Ishikawa (cell line): ENCODE data around the gene BTG1.

Experiments used
- CEBPB ChIP-seq: IDR thresholded peaks from 2 replicates; pipeline ENCODE4 v1.6.1; 2012
- CREB1 ChIP-seq: IDR thresholded peaks from 2 replicates; pipeline ENCODE4 v1.6.1; 2012; ENCODE audit warnings: low read depth
- EGR1 ChIP-seq: IDR thresholded peaks from 2 replicates; pipeline ENCODE4 v1.6.1; 2012
- EP300 ChIP-seq: IDR thresholded peaks from 2 replicates; pipeline ENCODE4 v1.6.1; 2012; ENCODE audit warnings: borderline replicate concordance
- NFIC ChIP-seq: IDR thresholded peaks from 2 replicates; pipeline ENCODE4 v1.6.1; 2012
- RAD21 ChIP-seq: IDR thresholded peaks from 2 replicates; pipeline ENCODE4 v1.6.1; 2012; ENCODE audit warnings: low read depth
- REST ChIP-seq: IDR thresholded peaks from 2 replicates; pipeline ENCODE4 v1.6.1; 2012; ENCODE audit warnings: low read depth, mild to moderate bottlenecking
- TAF1 ChIP-seq: IDR thresholded peaks from 2 replicates; pipeline ENCODE4 v1.6.1; 2012; ENCODE audit warnings: low read depth, mild to moderate bottlenecking
- TCF12 ChIP-seq: IDR thresholded peaks from 2 replicates; pipeline ENCODE4 v1.6.1; 2012; ENCODE audit warnings: low read depth
- TEAD4 ChIP-seq: IDR thresholded peaks from 2 replicates; pipeline ENCODE4 v1.6.1; 2012
- USF1 ChIP-seq: IDR thresholded peaks from 2 replicates; pipeline ENCODE4 v1.6.1; 2012
- YY1 ChIP-seq: IDR thresholded peaks from 2 replicates; pipeline ENCODE4 v1.6.1; 2012; ENCODE audit warnings: low read depth

- no peak for TF ChIP-seq TCF12
- TF ChIP-seq REST: no peak
- no peak for TF ChIP-seq YY1
- TF ChIP-seq USF1: no peak
- TF ChIP-seq EP300: no peak
- TF ChIP-seq TEAD4: no peak
- TF ChIP-seq CREB1: no peak
- no peak for TF ChIP-seq EGR1
- no peak for TF ChIP-seq TAF1
- TF ChIP-seq RAD21: no peak
- TF ChIP-seq NFIC: no peak
- no peak for TF ChIP-seq CEBPB
Measured at GRCh38 chr12:92191061-92191460, 45.4 kb upstream of the BTG1 start.
